IPS DF 4.7 (cell line): ENCODE results near the gene DRG1.
A peak's percentile ranks its signal among the peaks of the same experiment; 100 is the strongest.
"Not testable (repeated sequence)": the region's sequence is repeated elsewhere in the genome, so short reads cannot be mapped to it uniquely, and the experiment has no call there.

Experiments used
- DNase-seq: peaks from one replicate; pipeline ENCODE4 v3.0.0-alpha.2; 2013; ENCODE audit warnings: low spot score; ENCODE audit errors: extremely low read depth

The DRG1 gene

GRCh38 chr22:31399211-31400022 lies at the start of gene DRG1:
Gene DRG1, plus strand, starts transcription at chr22:31399604. Its CDS starts 80 bp downstream, at chr22:31399684.
- DNase-seq, result peak; percentile 66

- DNase-seq, result no peak
Measured at GRCh38 chr22:31349960-31350359, 49.4 kb upstream of the DRG1 start.

- DNase-seq, result no peak
Measured at GRCh38 chr22:31350410-31350863, 49.0 kb upstream of the DRG1 start.

- DNase-seq, result no peak
Measured at GRCh38 chr22:31354515-31354914, 44.9 kb upstream of the DRG1 start.

- no peak for DNase-seq
Measured at GRCh38 chr22:31360029-31360428, 39.4 kb upstream of the DRG1 start.

- no peak for DNase-seq
Measured at GRCh38 chr22:31361743-31362142, 37.7 kb upstream of the DRG1 start.

GRCh38 chr22:31363885-31364465 lies 35.4 kb upstream of the DRG1 start:
- DNase-seq, result no peak

GRCh38 chr22:31367426-31367825 lies 32.0 kb upstream of the DRG1 start:
- no peak for DNase-seq

GRCh38 chr22:31377612-31378011 lies 21.8 kb upstream of the DRG1 start:
- no peak for DNase-seq

GRCh38 chr22:31378123-31378522 lies 21.3 kb upstream of the DRG1 start:
- no peak for DNase-seq

- not testable (repeated sequence) for DNase-seq
Measured at GRCh38 chr22:31378651-31379050, 20.8 kb upstream of the DRG1 start.

GRCh38 chr22:31393893-31394292 lies 5.5 kb upstream of the DRG1 start:
- DNase-seq, result no peak

GRCh38 chr22:31394326-31394725 lies 5.1 kb upstream of the DRG1 start:
- DNase-seq, result no peak

- no peak for DNase-seq
Measured at GRCh38 chr22:31398231-31398630, 1.2 kb upstream of the DRG1 start.

GRCh38 chr22:31400023-31400397 lies 606 bp downstream of the DRG1 start:
- DNase-seq, result no peak

GRCh38 chr22:31402350-31402749 lies 2.9 kb downstream of the DRG1 start:
- DNase-seq, result not testable (repeated sequence)

- DNase-seq, result no peak
Measured at GRCh38 chr22:31425331-31426050, 26.1 kb downstream of the DRG1 start.

GRCh38 chr22:31431950-31432349 lies 32.5 kb downstream of the DRG1 start:
- no peak for DNase-seq

- DNase-seq, result no peak
Measured at GRCh38 chr22:31436132-31436531, 36.7 kb downstream of the DRG1 start.

GRCh38 chr22:31439808-31440207 lies 40.4 kb downstream of the DRG1 start:
- no peak for DNase-seq

- no peak for DNase-seq
Measured at GRCh38 chr22:31440681-31441080, 41.3 kb downstream of the DRG1 start.

GRCh38 chr22:31441652-31442051 lies 42.2 kb downstream of the DRG1 start:
- no peak for DNase-seq
